ENCODE results near the gene C2orf92. TPM values are rescaled to one million over a fixed set of nuclear protein-coding genes. Genes with fewer than 3 reads are reported as not detected.

C2orf92 gene
- total RNA-seq, 2 experiments from 2014 or later = 5.9 to 11.2 TPM

- BruUV-seq (replicated peaks) = no TSS peak
- no peaks in the 10 kb centered on the region for H3K4me1 ChIP-seq (ENCODE audit: insufficient read depth, low read length, poor library complexity, severe bottlenecking)
- H3K79me2 ChIP-seq (ENCODE audit: insufficient read depth, low read depth, low read length) = no peaks in the 10 kb centered on the region
- H3K27ac ChIP-seq (ENCODE audit: low read depth, low read length, poor library complexity, severe bottlenecking) = no peak overlapping the region
- H3K9me2 ChIP-seq (ENCODE audit: insufficient read depth, low read length) = no peaks in the 10 kb centered on the region
- no peak for TF ChIP-seq EZH2phosphoT487 (IDR thresholded peaks at IDR 0.05; ENCODE audit: borderline replicate concordance, low read depth, low read length)
- TF ChIP-seq, protein P1, sequence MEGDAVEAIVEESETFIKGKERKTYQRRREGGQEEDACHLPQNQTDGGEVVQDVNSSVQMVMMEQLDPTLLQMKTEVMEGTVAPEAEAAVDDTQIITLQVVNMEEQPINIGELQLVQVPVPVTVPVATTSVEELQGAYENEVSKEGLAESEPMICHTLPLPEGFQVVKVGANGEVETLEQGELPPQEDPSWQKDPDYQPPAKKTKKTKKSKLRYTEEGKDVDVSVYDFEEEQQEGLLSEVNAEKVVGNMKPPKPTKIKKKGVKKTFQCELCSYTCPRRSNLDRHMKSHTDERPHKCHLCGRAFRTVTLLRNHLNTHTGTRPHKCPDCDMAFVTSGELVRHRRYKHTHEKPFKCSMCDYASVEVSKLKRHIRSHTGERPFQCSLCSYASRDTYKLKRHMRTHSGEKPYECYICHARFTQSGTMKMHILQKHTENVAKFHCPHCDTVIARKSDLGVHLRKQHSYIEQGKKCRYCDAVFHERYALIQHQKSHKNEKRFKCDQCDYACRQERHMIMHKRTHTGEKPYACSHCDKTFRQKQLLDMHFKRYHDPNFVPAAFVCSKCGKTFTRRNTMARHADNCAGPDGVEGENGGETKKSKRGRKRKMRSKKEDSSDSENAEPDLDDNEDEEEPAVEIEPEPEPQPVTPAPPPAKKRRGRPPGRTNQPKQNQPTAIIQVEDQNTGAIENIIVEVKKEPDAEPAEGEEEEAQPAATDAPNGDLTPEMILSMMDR (conservative IDR thresholded peaks at IDR 0.05; ENCODE audit: low read length) = no peak
- H3K36me3 ChIP-seq (ENCODE audit: insufficient read depth, low read length) = peaks cover 66% of the 10 kb centered on the region
- ChIA-PET POLR2A (interaction anchor here (1.8 kb wide), 1 partner anchor 8 kb away, joined by 6 read pairs; no protein-coding TSS in a partner anchor), CTCF (ENCODE audit: unreplicated experiment) (no interaction called here)
- H3K4me2 ChIP-seq (ENCODE audit: low read length) = no peak overlapping the region
- H3K4me3 ChIP-seq (ENCODE audit: low read depth, low read length, poor library complexity, severe bottlenecking) = no peak overlapping the region
- H4K20me1 ChIP-seq (ENCODE audit: insufficient read depth, low read length) = no peaks in the 10 kb centered on the region
- no peak for DNase-seq (ENCODE audit: low spot score)
- no peak overlapping the region for H2AFZ ChIP-seq (ENCODE audit: low read length)
- intact Hi-C loops (cut with micrococcal nuclease; ENCODE audit: unreplicated experiment) = no loop called here
- H3K9me3 ChIP-seq (ENCODE audit: low read length) = no peaks in the 10 kb centered on the region
Measured at GRCh38 chr2:97654309-97654708, 15.2 kb upstream of the C2orf92 start.

DNA sequence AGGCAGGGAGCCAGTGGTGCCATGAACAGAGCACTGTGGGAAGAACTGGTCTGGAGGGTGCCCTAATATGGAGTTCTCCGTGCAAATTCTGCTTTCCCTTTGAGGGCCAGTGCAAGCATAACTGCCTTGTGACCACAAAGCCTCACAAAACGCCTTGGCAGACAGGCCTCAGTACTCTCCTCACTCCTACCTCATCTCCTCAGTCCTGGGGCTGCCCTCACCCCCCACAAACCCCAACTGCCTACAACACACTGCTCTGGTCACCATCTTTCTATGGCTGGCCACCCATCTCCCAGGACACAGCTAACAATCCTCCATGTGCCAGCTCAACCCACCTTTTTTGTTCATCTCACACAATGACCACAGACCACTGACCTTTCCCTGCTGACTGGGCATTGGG, 14.7 kb upstream of the C2orf92 start:
- H3K36me3 ChIP-seq (ENCODE audit: insufficient read depth, low read length) = peaks cover 63% of the 10 kb centered on the region
- no TSS peak for BruUV-seq (replicated peaks)
- TF ChIP-seq, protein P1 (conservative IDR thresholded peaks at IDR 0.05; ENCODE audit: low read length) = no peak
- no peak for TF ChIP-seq EZH2phosphoT487 (IDR thresholded peaks at IDR 0.05; ENCODE audit: borderline replicate concordance, low read depth, low read length)
- no peaks in the 10 kb centered on the region for H3K79me2 ChIP-seq (ENCODE audit: insufficient read depth, low read depth, low read length)
- no peaks in the 10 kb centered on the region for H3K4me1 ChIP-seq (ENCODE audit: insufficient read depth, low read length, poor library complexity, severe bottlenecking)
- no peak for DNase-seq (ENCODE audit: low spot score)
- ChIA-PET POLR2A (interaction anchor here (1.8 kb wide), 1 partner anchor 8 kb away, joined by 6 read pairs; no protein-coding TSS in a partner anchor), CTCF (ENCODE audit: unreplicated experiment) (no interaction called here)
- no peak overlapping the region for H2AFZ ChIP-seq (ENCODE audit: low read length)
- H3K9me3 ChIP-seq (ENCODE audit: low read length) = no peaks in the 10 kb centered on the region
- H3K4me3 ChIP-seq (ENCODE audit: low read depth, low read length, poor library complexity, severe bottlenecking) = no peak overlapping the region
- H3K27ac ChIP-seq (ENCODE audit: low read depth, low read length, poor library complexity, severe bottlenecking) = no peak overlapping the region
- no peak overlapping the region for H3K4me2 ChIP-seq (ENCODE audit: low read length)
- no peaks in the 10 kb centered on the region for H4K20me1 ChIP-seq (ENCODE audit: insufficient read depth, low read length)
- intact Hi-C loops (cut with micrococcal nuclease; ENCODE audit: unreplicated experiment) = no loop called here
- H3K9me2 ChIP-seq (ENCODE audit: insufficient read depth, low read length) = no peaks in the 10 kb centered on the region

GRCh38 chr2:97656129-97656755, 13.3 kb upstream of the C2orf92 start:
- H3K36me3 ChIP-seq (ENCODE audit: insufficient read depth, low read length) = peaks cover 60% of the 10 kb centered on the region
- no peaks in the 10 kb centered on the region for H4K20me1 ChIP-seq (ENCODE audit: insufficient read depth, low read length)
- CTCF ChIA-PET (ENCODE audit: unreplicated experiment) = no interaction called here
- H2AFZ ChIP-seq (ENCODE audit: low read length) = no peak overlapping the region
- H3K79me2 ChIP-seq (ENCODE audit: insufficient read depth, low read depth, low read length) = no peaks in the 10 kb centered on the region
- H3K4me3 ChIP-seq (ENCODE audit: low read depth, low read length, poor library complexity, severe bottlenecking) = no peak overlapping the region
- no peak for DNase-seq (ENCODE audit: low spot score)
- no peak overlapping the region for H3K4me2 ChIP-seq (ENCODE audit: low read length)
- no TSS peak for BruUV-seq (replicated peaks)
- H3K9me3 ChIP-seq (ENCODE audit: low read length) = no peaks in the 10 kb centered on the region
- no peak for TF ChIP-seq EZH2phosphoT487 (IDR thresholded peaks at IDR 0.05; ENCODE audit: borderline replicate concordance, low read depth, low read length)
- TF ChIP-seq, protein P1 (conservative IDR thresholded peaks at IDR 0.05; ENCODE audit: low read length) = no peak
- H3K4me1 ChIP-seq (ENCODE audit: insufficient read depth, low read length, poor library complexity, severe bottlenecking) = no peaks in the 10 kb centered on the region
- H3K9me2 ChIP-seq (ENCODE audit: insufficient read depth, low read length) = no peaks in the 10 kb centered on the region
- intact Hi-C loops (cut with micrococcal nuclease; ENCODE audit: unreplicated experiment) = no loop called here
- POLR2A ChIA-PET = no interaction called here
- no peak overlapping the region for H3K27ac ChIP-seq (ENCODE audit: low read depth, low read length, poor library complexity, severe bottlenecking)
